IPS-18c (cell line): Measurements from ENCODE around the gene MXD4.

Experiments used
- H3K4me3 ChIP-seq: 2 replicates; pipeline ENCODE4 v1.7.0; 2013; ENCODE audit warnings: low read depth, mild to moderate bottlenecking, low read length, moderate library complexity; ENCODE audit not compliant: insufficient read depth
- H3K9me3 ChIP-seq: one replicate; pipeline ENCODE4 v1.6.1; 2013; ENCODE audit warnings: mild to moderate bottlenecking, low read length, moderate library complexity; ENCODE audit not compliant: control insufficient read depth, insufficient read depth

The MXD4 gene

DNA sequence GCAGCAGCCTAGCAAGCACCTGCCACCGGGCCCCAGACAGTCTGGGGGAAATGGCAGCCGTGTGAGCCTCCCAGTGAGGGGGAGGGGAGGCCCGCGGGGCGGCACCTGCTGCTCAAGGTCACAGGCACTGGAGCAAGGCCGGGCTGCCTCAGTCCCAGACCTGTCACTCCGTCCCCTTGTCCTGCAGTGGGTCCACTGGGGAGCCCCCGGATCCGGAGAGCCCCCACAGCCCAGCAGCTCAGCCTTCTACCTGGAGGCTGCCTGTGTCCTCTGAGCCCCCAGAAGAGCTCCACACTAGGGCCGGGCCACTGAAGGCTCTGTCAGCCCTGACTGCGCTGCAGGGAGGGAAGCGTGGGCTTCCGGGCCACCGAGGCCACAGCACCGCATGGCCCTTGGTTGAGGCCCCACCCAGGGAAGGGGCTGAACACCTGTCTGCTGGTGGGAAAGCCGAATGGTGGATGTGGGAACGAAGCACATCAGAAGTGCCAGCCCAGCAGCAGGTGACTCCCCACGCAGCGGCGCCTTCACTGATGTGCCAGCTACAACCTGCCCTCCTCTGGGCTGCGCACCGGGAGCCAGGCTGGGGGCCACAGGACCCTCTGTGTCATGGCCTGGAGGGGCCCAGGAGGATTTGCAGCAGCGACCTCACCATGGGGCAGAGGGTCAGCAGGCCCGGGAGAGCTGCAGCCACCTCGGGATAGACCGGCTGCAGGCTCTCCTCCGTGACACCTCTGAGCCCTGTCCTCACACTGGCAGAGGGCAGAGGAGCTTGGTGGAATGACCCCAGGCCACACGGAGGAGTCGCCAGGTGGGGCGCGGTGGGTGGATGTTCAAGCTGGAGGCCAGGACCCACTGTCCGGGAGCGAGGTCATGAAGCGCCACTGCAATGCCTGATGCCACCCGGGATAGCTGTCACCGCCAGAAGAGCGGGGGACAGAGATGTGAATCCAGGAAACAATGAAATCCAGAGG is 35.0 kb upstream of the MXD4 start:
- Histone ChIP-seq H3K9me3 (peaks cover 3% of the 10 kb centered on the region), H3K4me3 (no peak overlapping the region)

GRCh38 chr4:2295900-2296442 is 34.1 kb upstream of the MXD4 start:
- H3K4me3 ChIP-seq = no peak overlapping the region
- H3K9me3 ChIP-seq = peaks cover 3% of the 10 kb centered on the region

- peaks cover 3% of the 10 kb centered on the region for H3K9me3 ChIP-seq
- no peak overlapping the region for H3K4me3 ChIP-seq
These were observed 33.6 kb upstream of the MXD4 start for GRCh38 chr4:2295500-2295899.

DNA sequence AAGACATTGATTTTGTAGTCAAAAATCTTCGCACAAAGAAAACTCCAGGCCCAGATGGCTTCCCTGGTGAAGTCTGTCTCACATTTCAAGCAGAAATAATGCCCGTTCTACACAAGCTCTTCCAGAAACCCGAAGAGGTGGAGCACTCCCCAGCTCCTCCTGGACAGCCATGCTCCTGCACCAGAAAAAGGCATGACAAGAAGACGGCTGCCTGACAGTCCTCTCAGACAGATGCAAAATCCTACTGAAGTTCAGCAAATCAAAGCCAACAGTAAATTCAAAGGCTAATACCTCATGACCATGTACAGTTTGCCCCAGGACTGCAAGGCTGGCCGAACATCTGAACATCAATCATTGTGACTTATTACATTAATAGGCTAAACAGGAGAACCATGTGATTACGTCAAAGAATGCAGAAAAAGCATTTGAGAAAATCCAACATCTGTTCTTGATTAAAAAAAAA is 30.8 kb upstream of the MXD4 start:
- Histone ChIP-seq H3K9me3 (no peaks in the 10 kb centered on the region), H3K4me3 (no peak overlapping the region)

DNA sequence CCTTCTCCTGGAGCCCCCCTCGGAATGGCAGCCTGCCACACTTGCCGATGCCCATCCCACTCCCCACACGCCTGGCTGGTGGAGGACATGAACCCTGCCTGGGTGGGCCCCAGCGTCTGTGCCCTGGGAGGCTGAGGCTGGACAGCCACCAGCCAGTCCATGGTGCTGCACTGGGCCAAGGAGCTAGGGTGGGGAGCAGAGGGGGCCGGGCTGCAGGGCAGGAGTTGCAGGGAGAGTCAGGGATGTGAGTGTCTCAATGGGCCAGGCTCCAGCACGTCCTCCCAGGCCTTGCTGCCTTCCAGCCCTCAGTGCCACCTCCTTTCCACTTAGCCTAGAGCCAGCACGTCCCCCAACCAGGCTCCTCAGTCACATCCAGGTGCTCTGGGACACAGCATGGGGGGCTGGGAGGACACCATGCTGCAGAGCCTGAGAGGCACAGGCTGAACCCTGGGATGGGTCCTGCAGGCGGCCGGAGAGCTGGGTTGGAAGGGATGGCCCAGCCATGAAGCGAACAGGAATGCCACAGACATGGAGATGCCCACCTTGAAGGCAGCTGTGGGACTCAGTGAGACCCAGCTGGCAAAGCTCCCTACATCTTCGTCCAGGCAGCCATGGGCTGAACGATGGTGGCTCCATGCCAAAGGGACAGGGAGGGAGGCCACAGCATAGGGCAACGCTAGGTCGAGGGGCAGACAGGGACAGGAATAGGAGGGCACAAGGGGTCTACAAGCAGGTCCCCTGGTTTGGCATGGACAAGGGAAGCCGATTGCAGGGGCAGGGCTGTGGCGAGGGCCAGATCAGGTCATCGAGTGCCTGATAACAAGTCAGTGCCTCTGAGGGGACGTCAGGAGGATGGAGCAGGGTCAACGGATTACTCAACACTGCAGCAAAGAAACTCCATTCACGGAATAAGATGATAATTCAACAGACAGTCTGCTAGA is 30.1 kb upstream of the MXD4 start:
- Histone ChIP-seq H3K4me3 (no peak overlapping the region), H3K9me3 (no peaks in the 10 kb centered on the region)

- Histone ChIP-seq H3K9me3 (no peaks in the 10 kb centered on the region), H3K4me3 (no peak overlapping the region)
These were observed 29.2 kb upstream of the MXD4 start for GRCh38 chr4:2290974-2291704.

GRCh38 chr4:2290488-2290887 is 28.6 kb upstream of the MXD4 start:
- Histone ChIP-seq H3K9me3 (no peaks in the 10 kb centered on the region), H3K4me3 (no peak overlapping the region)

DNA sequence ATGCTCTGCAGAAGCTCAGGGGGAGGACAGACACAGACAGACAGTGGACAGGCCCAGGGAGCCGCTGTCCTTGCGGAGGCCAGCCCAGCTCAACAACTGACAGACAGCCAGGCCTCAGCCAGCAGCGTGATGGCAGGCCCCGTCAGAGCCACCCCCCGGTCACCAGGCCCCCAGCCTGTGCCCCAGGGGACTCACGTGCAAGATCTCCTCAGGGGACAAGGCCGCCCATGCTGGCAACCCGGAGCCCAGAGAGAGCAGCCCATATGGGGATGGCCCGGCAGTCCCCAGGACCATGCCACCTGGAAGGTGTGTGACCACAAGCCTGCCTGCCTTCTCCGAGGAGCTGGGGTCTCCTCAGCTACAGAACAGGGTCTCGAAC is 28.0 kb upstream of the MXD4 start:
- H3K4me3 ChIP-seq = no peak overlapping the region
- no peaks in the 10 kb centered on the region for H3K9me3 ChIP-seq

- Histone ChIP-seq H3K4me3 (no peak overlapping the region), H3K9me3 (no peaks in the 10 kb centered on the region)
These were observed 27.5 kb upstream of the MXD4 start for GRCh38 chr4:2289311-2289954.

DNA sequence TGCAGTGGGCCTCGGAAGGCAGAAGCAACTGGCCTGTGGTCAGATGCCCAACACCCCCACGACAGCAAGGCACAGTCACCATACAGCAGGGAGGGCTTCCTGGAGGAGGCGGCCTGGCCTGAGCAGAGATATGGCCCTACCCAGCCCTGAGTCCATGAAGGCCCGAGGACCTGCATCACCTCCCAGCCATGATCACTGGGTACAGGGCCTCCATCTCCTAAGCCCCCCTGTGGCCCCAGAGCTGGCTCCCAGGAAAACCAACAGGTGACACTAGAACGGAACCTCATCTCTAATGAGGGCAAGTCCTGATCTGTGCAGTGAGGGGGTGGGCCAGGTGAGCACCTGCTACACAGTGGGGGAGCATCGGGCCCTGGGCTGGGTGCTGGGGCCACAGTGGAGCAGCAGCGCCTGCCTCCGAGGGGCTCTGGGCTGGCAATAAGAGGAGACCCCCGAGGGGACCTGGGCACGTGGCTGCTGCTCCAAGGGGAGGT is 26.2 kb upstream of the MXD4 start:
- Histone ChIP-seq H3K9me3 (no peaks in the 10 kb centered on the region), H3K4me3 (no peak overlapping the region)

- H3K4me3 ChIP-seq = no peak overlapping the region
- no peaks in the 10 kb centered on the region for H3K9me3 ChIP-seq
These were observed 25.6 kb upstream of the MXD4 start for GRCh38 chr4:2287594-2287915.

DNA sequence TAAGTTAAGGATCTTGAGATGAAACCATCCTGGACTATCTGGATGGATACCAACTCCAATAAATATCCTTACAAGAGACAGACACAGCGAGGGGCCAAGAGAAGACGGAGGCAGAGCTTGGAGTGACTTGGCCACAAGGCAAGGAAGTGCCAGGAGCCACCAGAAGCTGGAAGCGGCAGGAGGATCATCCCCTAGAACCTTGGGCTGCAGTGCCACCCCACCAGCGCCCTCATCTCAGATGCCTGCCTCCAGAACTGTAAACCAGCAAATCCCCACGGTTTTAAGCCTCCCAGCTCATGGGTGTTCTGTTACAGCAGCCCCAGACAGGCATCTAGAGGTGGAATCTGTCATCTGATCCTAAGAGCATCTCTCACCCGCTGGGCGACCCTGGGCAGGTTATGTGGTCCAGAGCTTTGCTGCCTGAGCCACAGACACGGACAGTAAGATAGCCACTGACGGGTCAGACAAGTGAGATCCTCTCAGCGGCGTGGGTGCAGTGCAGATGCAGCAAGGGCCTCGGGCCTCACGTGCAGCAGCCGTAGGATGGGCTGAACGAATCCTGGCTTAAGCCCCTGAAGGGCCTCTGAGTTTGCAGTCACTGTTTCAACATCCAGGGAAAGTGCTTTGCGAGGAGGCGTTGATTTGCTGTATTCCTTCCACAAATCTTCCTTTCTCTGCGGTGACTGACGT is 25.1 kb upstream of the MXD4 start:
- H3K4me3 ChIP-seq = no peak overlapping the region
- H3K9me3 ChIP-seq = no peaks in the 10 kb centered on the region

GRCh38 chr4:2285613-2286381 is 23.9 kb upstream of the MXD4 start:
- Histone ChIP-seq H3K9me3 (no peaks in the 10 kb centered on the region), H3K4me3 (no peak overlapping the region)

GRCh38 chr4:2284934-2285612 is 23.2 kb upstream of the MXD4 start:
- no peak overlapping the region for H3K4me3 ChIP-seq
- no peaks in the 10 kb centered on the region for H3K9me3 ChIP-seq
